ENCODE data around the gene DNAH1.

DNAH1 gene

DNA sequence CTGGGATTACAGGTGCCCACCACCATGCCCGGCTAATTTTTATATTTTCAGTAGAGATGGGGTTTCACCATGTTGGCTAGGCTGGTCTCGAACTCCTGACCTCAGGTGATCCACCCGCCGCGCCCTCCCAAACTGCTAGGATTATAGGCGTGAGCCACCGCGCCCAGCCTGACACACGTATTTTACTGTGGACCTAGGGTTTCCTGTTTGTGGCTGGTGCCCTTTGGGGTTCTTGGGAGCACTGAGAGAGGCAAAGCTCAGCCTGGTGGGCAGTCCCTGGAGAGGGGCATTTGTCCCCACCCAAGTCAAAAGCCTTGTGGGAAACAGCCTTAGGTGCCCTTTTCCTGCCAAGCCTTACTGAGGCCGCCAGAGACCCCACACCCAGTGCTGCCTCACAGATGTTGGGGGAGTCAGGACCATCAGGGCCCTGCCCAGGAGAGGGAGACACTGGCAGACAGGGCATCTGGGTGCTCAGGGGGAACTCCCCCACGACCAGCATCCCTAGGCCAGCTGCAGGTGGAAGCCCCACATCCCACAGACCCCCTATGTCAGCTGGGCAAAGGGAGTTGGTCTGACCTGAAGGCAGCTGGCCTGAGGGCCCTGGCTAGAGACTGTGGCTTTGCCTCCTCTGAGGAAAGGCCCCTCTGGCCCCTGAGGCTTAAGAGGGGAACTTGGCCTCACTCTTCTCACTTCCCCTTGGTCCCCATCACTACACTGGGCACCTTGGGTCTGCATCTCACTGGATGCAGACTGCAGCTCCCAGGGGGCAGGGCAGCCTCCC lies 35.1 kb downstream of the DNAH1 start:
- in situ Hi-C loops (cut with MboI; ENCODE audit: low pct_unique_long_range_greater_than_20kb, low sequenced_read_pairs): no loop called here
- DNase-seq: no peak

- DNase-seq: no peak
- in situ Hi-C loops (cut with MboI; ENCODE audit: low pct_unique_long_range_greater_than_20kb, low sequenced_read_pairs): no loop called here
Measured at GRCh38 chr3:52351762-52352368, 35.7 kb downstream of the DNAH1 start.

DNA sequence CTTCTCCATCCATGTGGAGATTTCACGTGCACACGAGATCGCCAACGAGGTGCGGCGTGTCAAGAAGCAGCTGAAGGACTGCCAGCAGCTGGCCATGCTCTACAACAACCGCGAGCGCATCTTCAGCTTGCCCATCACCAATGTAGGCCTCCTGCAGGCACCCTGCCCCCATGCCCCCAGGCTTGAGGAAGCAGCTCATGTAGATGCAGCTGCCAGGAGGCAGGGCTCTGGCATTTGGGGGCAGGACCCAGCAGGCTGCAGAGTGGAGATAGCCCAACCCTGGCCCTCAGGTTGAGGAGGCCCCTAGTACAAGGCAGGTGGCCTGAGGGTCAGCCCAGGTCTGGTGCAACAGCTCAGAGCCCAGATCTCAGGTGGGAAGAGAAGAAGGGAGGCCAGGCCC lies 36.4 kb downstream of the DNAH1 start:
- in situ Hi-C loops (cut with MboI; ENCODE audit: low pct_unique_long_range_greater_than_20kb, low sequenced_read_pairs): no loop called here
- DNase-seq: no peak

DNA sequence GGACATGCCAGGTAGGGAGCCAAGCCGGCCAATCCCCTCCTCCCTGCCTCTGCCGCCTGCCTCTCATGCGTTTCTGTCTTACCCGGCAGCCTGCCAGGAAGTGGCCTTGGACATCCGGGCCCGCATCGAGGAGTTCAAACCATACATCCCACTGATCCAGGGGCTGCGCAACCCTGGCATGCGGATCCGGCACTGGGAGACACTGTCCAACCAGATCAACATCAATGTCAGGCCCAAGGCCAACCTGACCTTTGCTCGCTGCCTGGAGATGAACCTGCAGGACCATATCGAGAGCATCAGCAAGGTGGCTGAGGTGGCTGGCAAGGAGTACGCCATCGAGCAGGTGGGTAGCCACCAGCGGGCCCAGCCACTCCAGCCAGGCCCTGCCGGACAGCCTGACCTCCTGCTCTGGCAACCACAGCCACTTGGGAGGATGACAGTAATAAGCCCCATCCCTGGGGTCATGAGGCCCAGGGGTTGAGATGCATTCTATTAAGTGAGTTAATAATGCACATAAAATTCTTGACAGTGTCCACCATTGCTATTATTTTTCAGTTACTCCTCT lies 37.3 kb downstream of the DNAH1 start:
- in situ Hi-C loops (cut with MboI; ENCODE audit: low pct_unique_long_range_greater_than_20kb, low sequenced_read_pairs): no loop called here

DNA sequence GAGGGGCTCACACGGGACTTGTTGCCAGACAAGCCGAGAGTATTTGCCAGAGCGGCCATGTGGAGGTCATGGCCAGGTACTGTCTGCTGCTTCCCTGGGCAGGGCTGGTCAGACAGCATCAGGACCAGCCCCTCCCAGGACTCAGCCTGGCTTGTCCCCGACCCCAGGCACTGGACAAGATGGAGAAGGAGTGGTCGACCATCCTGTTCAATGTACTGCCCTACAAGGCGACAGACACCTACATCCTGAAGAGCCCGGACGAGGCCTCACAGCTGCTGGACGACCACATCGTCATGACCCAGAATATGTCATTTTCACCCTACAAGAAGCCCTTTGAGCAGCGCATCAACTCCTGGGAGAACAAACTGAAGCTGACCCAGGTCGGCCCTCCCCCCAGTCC lies 38.6 kb downstream of the DNAH1 start:
- in situ Hi-C loops (cut with MboI; ENCODE audit: low pct_unique_long_range_greater_than_20kb, low sequenced_read_pairs): no loop called here
- DNase-seq: no peak

More for the DNA sequence above, 37.3 kb downstream of the DNAH1 start:
- no peak for DNase-seq

- DNase-seq: no peak
- in situ Hi-C loops (cut with MboI; ENCODE audit: low pct_unique_long_range_greater_than_20kb, low sequenced_read_pairs): no loop called here
Measured at GRCh38 chr3:52355526-52355925, 39.4 kb downstream of the DNAH1 start.

DNA sequence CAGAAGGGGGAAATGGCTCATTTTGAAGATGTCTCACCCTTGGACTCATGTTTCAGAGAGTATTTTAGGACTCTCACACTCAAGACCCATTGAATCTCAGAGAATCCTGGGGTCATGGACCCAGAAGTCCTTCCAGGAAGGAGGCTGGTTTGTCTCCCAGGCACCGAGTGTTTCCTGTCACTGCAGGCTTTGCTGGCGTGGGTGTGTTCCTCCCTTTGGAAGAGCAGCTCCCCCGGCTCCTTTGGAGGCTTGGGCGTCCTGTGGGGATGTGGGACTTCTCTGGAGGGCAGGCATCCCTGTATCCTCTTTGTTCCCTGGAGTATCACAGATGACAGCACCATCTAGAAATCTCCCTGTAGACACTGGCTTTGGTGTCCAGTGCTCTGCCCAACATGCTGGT lies 40.0 kb downstream of the DNAH1 start:
- no peak for DNase-seq
- in situ Hi-C loops (cut with MboI; ENCODE audit: low pct_unique_long_range_greater_than_20kb, low sequenced_read_pairs): no loop called here

DNA sequence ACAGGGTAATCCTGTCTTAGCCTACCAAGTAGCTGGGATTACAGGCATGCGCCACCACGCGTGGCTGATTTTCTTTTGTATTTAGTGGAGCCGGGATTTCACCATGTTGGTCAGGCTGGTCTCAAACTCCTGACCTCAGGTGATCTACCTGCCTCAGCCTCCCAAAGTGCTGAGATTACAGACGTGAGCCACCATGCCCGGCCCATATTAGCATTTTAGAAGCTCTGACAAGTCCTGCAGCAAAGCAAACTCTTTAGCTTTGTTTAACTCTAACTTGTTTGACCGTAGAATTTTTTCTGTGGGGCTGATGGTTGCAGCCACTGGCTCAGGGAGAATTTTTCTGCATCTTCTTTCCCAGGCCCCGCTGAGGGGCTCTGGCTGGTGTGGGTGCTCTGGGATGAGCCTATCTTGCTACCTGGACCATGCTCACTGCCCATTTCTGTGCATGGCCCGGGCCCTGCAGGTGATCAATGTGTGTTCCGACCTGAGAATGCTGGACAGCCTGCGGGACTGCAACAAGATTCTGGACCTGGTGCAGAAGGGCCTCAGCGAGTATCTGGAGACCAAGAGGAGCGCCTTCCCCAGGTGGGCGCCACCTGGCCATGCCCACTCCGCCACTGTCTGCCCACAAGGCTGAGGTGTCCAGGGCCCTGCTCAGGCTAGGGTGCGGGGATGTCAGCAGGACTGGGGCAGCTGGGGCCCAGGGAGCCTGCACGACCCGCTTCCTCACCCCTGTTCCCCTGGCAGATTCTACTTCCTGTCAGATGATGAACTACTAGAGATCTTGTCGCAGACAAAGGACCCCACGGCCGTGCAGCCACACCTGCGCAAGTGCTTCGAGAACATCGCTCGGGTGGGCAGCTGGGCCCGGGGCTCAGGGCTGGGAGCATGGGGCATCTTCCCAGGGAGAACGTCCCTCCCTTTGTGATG lies 41.3 kb downstream of the DNAH1 start:
- DNase-seq: no peak
- in situ Hi-C loops (cut with MboI; ENCODE audit: low pct_unique_long_range_greater_than_20kb, low sequenced_read_pairs): no loop called here

DNA sequence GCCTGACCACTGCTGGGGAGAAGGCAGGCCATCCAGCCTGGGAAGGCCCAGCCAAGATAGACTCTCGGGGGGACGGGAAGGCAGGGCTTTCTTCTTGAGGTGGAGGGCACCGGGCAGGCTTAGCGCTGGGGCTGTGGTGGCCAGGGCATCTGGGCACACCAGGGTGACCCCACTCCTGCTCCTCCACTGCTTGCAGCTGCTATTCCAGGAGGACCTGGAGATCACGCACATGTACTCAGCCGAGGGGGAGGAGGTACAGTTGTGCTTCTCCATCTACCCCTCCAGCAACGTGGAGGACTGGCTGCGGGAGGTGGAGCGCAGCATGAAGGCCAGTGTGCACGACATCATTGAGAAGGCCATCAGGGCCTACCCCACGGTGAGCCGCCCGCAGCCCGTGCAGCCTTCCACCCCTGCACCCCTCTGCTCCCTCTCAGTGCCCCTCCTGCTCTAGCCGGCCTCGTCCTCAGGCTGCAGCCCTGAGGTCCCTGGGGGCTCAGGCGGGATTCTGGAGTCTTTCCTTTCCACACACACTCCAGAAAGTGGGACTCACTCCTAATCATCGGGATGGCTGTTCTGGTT lies 42.3 kb downstream of the DNAH1 start:
- in situ Hi-C loops (cut with MboI; ENCODE audit: low pct_unique_long_range_greater_than_20kb, low sequenced_read_pairs): no loop called here
- DNase-seq: no peak

- DNase-seq: no peak
- in situ Hi-C loops (cut with MboI; ENCODE audit: low pct_unique_long_range_greater_than_20kb, low sequenced_read_pairs): no loop called here
Measured at GRCh38 chr3:52359116-52359855, 43.2 kb downstream of the DNAH1 start.

DNA sequence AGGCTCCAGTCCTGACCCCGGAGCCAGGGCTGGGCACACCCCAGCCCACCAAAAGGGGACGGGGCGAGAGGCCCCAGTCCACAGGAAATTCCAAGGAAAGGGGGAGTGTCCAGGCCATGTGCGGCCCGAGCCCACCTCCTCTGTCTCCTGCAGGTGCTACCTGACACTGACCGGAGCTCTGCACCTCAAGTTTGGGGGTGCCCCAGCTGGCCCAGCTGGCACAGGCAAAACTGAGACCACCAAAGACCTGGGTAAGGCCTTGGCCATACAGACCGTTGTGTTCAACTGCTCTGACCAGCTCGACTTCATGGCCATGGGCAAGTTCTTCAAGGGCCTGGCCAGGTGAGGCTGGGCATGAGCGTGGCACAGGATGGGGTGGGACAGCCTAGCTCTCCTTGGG lies 44.9 kb downstream of the DNAH1 start:
- no peak for DNase-seq
- in situ Hi-C loops (cut with MboI; ENCODE audit: low pct_unique_long_range_greater_than_20kb, low sequenced_read_pairs): no loop called here

- in situ Hi-C loops (cut with MboI; ENCODE audit: low pct_unique_long_range_greater_than_20kb, low sequenced_read_pairs): no loop called here
Measured at GRCh38 chr3:52361454-52361853, 45.3 kb downstream of the DNAH1 start.

DNA sequence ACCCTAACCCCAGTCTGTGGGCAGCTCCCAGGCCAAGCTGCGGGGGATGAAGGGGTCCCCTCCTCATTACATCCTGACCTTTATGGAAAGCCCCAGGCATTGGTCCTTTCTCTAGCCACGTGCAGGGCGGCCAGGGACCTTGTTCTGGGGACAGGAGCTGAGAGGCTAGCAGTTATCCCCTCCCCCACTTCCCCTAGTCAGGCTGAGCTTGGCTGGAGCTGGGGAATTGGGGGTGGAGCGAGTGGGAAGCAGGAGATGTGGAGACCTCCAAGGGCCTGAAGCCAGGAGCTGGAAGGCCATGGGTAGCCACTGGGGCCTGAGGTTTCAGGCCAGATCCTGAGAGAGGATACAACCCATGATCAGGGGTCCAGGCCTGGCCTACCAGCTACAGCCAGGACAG lies 45.8 kb downstream of the DNAH1 start:
- in situ Hi-C loops (cut with MboI; ENCODE audit: low pct_unique_long_range_greater_than_20kb, low sequenced_read_pairs): no loop called here

More at GRCh38 chr3:52361454-52361853, 45.3 kb downstream of the DNAH1 start:
- DNase-seq: no peak

DNA sequence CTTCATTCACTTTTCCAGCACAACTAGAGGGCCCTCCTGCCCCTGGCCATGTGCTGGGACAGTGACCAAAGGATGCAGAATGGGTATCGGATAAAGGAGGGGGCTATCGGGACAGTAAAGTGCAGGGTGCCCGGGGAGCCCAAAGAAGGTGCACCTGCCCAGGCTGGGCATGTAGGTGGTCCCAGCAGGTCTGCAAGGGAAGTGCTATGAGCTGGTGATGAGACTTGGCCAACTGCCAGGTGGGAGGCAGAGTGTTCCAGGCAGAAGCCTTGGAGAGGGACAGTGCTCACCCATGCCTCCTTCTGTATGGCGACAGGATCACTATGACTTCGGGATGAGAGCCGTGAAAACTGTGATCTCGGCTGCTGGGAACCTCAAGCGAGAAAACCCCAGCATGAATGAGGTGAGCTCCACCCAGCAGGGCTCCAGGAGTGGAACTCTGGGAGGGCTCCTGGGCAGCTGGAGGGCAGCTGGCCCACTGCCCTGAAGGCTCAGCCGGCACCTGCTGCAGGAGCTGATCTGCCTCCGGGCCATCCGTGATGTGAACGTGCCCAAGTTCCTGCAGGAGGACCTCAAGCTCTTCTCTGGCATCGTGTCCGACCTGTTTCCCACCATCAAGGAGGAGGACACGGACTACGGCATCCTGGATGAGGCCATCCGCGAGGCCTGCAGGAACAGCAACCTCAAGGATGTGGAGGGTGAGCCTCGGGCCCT lies 48.4 kb downstream of the DNAH1 start:
- in situ Hi-C loops (cut with MboI; ENCODE audit: low pct_unique_long_range_greater_than_20kb, low sequenced_read_pairs): no loop called here
- DNase-seq: no peak

More for the DNA sequence above, 45.8 kb downstream of the DNAH1 start:
- DNase-seq: no peak

DNA sequence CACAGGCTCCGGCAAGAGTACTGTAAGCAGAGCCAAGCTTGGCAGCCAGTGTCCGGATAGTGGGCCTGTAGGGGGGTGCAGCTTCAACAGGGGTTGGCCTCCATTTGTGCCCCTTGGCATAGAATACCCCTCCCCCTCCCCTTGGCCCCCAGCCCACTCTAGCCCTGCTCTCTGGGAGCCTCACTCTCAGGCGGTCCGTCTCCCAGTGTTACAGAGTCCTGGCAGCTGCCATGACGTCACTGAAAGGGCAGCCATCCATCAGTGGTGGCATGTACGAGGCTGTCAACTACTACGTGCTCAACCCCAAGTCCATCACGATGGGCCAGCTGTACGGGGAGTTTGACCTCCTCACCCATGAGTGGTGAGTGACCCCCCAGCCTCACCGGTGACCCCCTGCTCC lies 50.4 kb downstream of the DNAH1 start:
- no peak for DNase-seq
- in situ Hi-C loops (cut with MboI; ENCODE audit: low pct_unique_long_range_greater_than_20kb, low sequenced_read_pairs): no loop called here

DNA sequence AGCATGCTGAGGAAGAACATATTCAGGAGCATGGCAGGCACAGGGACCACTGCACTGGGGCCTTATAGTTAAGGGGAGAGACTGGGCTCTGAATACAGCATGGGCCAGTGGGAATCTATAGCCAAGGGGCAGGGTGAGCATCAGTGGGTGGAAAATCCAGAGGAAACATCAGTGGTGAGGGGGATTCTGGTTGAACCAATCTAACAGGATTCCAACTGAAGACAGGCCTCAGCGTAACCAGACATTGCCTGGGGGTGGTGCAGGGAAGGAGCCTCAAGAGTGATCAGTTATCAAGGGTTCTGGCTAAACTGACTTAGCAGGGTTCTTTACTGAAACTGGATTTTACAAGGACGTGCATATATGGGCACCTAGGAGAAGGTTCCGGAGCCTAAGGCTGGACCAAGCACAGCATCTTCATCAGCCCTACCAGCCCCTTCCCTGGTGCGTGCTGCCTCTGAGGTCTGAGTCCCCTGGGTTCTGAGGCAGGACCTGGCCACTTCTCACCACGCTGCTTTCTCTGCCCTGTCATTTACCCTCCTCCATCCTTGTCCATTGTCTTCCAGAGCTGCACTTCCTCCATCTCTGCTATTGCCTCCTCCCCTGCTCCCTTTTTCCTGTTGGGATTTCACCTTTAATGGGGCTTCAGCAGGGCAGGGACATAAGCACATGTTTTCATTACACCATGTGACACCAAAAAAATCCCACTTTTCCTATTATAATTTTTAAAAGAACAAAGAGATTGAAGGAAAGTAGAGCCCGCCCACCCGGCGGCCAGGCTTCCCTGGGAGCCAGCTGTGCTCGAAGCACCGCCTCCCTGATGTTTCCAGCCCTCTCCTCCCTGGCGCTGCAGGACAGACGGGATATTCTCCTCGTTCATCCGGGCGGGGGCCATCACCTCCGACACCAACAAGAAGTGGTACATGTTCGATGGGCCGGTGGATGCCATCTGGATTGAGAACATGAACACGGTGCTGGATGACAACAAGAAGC lies 52.1 kb downstream of the DNAH1 start:
- in situ Hi-C loops (cut with MboI; ENCODE audit: low pct_unique_long_range_greater_than_20kb, low sequenced_read_pairs): no loop called here
- DNase-seq: no peak

- in situ Hi-C loops (cut with MboI; ENCODE audit: low pct_unique_long_range_greater_than_20kb, low sequenced_read_pairs): no loop called here
- no peak for DNase-seq
Measured at GRCh38 chr3:52370531-52370930, 54.4 kb downstream of the DNAH1 start.
